Loucy (cell line): ENCODE measurements around the gene DOP1A.

Source experiments
- EZH2phosphoT487 ChIP-seq: fragments of 200-600 bp; IDR thresholded peaks from 2 replicates; pipeline ENCODE4 v1.6.1; 2018; ENCODE audit warnings: antibody characterized with exemption, mild to moderate bottlenecking, moderate library complexity, borderline replicate concordance
- TF ChIP-seq, protein P1 (sequence below): fragments of 200-600 bp; sonication (generic); conservative IDR thresholded peaks from 2 replicates; pipeline ENCODE4 v1.5.1; 2014; ENCODE audit warnings: mild to moderate bottlenecking, antibody characterized with exemption, low read length

GRCh38 chr6:83072726-83073125, 5.3 kb downstream of the DOP1A start:
- TF ChIP-seq, protein P1, sequence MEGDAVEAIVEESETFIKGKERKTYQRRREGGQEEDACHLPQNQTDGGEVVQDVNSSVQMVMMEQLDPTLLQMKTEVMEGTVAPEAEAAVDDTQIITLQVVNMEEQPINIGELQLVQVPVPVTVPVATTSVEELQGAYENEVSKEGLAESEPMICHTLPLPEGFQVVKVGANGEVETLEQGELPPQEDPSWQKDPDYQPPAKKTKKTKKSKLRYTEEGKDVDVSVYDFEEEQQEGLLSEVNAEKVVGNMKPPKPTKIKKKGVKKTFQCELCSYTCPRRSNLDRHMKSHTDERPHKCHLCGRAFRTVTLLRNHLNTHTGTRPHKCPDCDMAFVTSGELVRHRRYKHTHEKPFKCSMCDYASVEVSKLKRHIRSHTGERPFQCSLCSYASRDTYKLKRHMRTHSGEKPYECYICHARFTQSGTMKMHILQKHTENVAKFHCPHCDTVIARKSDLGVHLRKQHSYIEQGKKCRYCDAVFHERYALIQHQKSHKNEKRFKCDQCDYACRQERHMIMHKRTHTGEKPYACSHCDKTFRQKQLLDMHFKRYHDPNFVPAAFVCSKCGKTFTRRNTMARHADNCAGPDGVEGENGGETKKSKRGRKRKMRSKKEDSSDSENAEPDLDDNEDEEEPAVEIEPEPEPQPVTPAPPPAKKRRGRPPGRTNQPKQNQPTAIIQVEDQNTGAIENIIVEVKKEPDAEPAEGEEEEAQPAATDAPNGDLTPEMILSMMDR, result no peak
- no peak for TF ChIP-seq EZH2phosphoT487
